Trophoblast cell (in vitro differentiated cells and primary cell): ENCODE data around the gene RTN4R.

Experiments
- DNase-seq, 2 donors: peaks; one replicate each; pipeline ENCODE4 v3.0.0-alpha.2; 2016
- H2AFZ ChIP-seq: 2 replicates; pipeline ENCODE4 v1.6.1; 2013; ENCODE audit warnings: low read length, moderate library complexity, mild to moderate bottlenecking; ENCODE audit not compliant: insufficient read depth, poor library complexity
- H2AK5ac ChIP-seq: 2 replicates; pipeline ENCODE4 v1.6.1; 2013; ENCODE audit warnings: mild to moderate bottlenecking, low read length
- H2BK120ac ChIP-seq: 2 replicates; pipeline ENCODE4 v1.6.1; 2013; ENCODE audit warnings: low read length, mild to moderate bottlenecking, moderate library complexity; ENCODE audit not compliant: insufficient read depth, poor library complexity
- H2BK12ac ChIP-seq: 2 replicates; pipeline ENCODE4 v1.6.1; 2013; ENCODE audit warnings: mild to moderate bottlenecking, low read length, moderate library complexity
- H2BK5ac ChIP-seq: 2 replicates; pipeline ENCODE4 v1.6.1; 2013; ENCODE audit warnings: low read length, low read depth, moderate library complexity, mild to moderate bottlenecking; ENCODE audit not compliant: poor library complexity
- H3K14ac ChIP-seq: 2 replicates; pipeline ENCODE4 v1.6.1; 2013; ENCODE audit warnings: mild to moderate bottlenecking, low read length
- H3K18ac ChIP-seq: 2 replicates; pipeline ENCODE4 v1.6.1; 2013; ENCODE audit warnings: mild to moderate bottlenecking, low read length
- H3K23ac ChIP-seq: 2 replicates; pipeline ENCODE4 v1.6.1; 2013; ENCODE audit warnings: low read length
- H3K27ac ChIP-seq: 2 replicates; pipeline ENCODE4 v1.5.1; 2013; ENCODE audit warnings: low read depth, mild to moderate bottlenecking, inconsistent platforms, low read length, moderate library complexity
- H3K27me3 ChIP-seq: 2 replicates; pipeline ENCODE4 v1.6.1; 2013; ENCODE audit warnings: inconsistent platforms, mild to moderate bottlenecking, low read length, moderate library complexity; ENCODE audit not compliant: insufficient read depth
- H3K36me3 ChIP-seq, 2 experiments: 1 replicate in 1 of 2; 2 replicates in 1 of 2; pipeline ENCODE4 v1.6.1; 2013; ENCODE audit warnings: low read length in 2 of 2, mild to moderate bottlenecking in 2 of 2, moderate library complexity in 1 of 2; ENCODE audit not compliant: insufficient read depth in 2 of 2, control insufficient read depth in 1 of 2
- H3K4ac ChIP-seq: 2 replicates; pipeline ENCODE4 v1.6.1; 2013; ENCODE audit warnings: low read depth, mild to moderate bottlenecking, low read length, moderate library complexity
- H3K4me1 ChIP-seq, 2 experiments: 1 replicate in 1 of 2; 2 replicates in 1 of 2; pipeline ENCODE4 v1.6.1; 2013; ENCODE audit warnings: low read length in 2 of 2, mild to moderate bottlenecking in 2 of 2, moderate library complexity in 1 of 2; ENCODE audit not compliant: insufficient read depth in 2 of 2, control insufficient read depth in 1 of 2
- H3K4me2 ChIP-seq: 2 replicates; pipeline ENCODE4 v1.6.1; 2013; ENCODE audit warnings: inconsistent platforms, mild to moderate bottlenecking, low read length, moderate library complexity
- H3K4me3 ChIP-seq: 2 replicates; pipeline ENCODE4 v1.5.1; 2013; ENCODE audit warnings: mild to moderate bottlenecking, low read depth, low read length, inconsistent platforms
- H3K79me1 ChIP-seq: one replicate; pipeline ENCODE4 v1.6.1; 2013; ENCODE audit warnings: low read length
- H3K79me2 ChIP-seq: 2 replicates; pipeline ENCODE4 v1.6.1; 2013; ENCODE audit warnings: low read length, mild to moderate bottlenecking; ENCODE audit not compliant: control insufficient read depth, insufficient read depth, poor library complexity
- H3K9ac ChIP-seq: 2 replicates; pipeline ENCODE4 v1.6.1; 2013; ENCODE audit warnings: mild to moderate bottlenecking, low read length
- H3K9me3 ChIP-seq: 2 replicates; pipeline ENCODE4 v1.6.1; 2013; ENCODE audit warnings: low read depth, mild to moderate bottlenecking, control low read depth, inconsistent platforms, low read length; ENCODE audit not compliant: insufficient read depth
- H4K12ac ChIP-seq: 2 replicates; pipeline ENCODE4 v1.6.1; 2013; ENCODE audit warnings: low read depth, mild to moderate bottlenecking, low read length, moderate library complexity
- H4K8ac ChIP-seq: 2 replicates; pipeline ENCODE4 v1.6.1; 2013; ENCODE audit warnings: low read depth, mild to moderate bottlenecking, low read length, moderate library complexity
- H4K91ac ChIP-seq: one replicate; pipeline ENCODE4 v1.6.1; 2013; ENCODE audit warnings: low read depth, mild to moderate bottlenecking, low read length, moderate library complexity
- WGBS: extraction: QIAGEN DNeasy Blood & Tissue Kit; methylation state at CpG from one replicate; pipeline ENCODE4 v1.1.7; 2013; ENCODE audit warnings: missing lambda C conversion rate; ENCODE audit not compliant: insufficient read length, insufficient coverage; ENCODE audit errors: extremely low coverage; 5-methylcytosine and 5-hydroxymethylcytosine counted together

RTN4R gene

GRCh38 chr22:20219667-20220628, 48.2 kb downstream of the RTN4R start:
- no peak overlapping the region for H3K9ac ChIP-seq
- no peak overlapping the region for H4K91ac ChIP-seq
- DNase-seq: no peak
- H4K8ac ChIP-seq: no peak overlapping the region
- no peak overlapping the region for H2BK120ac ChIP-seq
- no peak overlapping the region for H3K4me2 ChIP-seq
- no peak overlapping the region for H2BK12ac ChIP-seq
- no peak overlapping the region for H4K12ac ChIP-seq
- no peak overlapping the region for H3K27ac ChIP-seq
- no peak overlapping the region for H2AK5ac ChIP-seq
- no peak overlapping the region for H2BK5ac ChIP-seq
- H3K4me1 ChIP-seq: no peaks in the 10 kb centered on the region
- no peak overlapping the region for H2AFZ ChIP-seq
- no peak overlapping the region for H3K4me3 ChIP-seq
- no peaks in the 10 kb centered on the region for H3K36me3 ChIP-seq
- WGBS: no CpG with 5 or more reads among the region's 10 CpGs
- H3K79me1 ChIP-seq: no peaks in the 10 kb centered on the region
- H3K4ac ChIP-seq: no peak overlapping the region
- peaks cover 15% of the 10 kb centered on the region for H3K9me3 ChIP-seq
- no peak overlapping the region for H3K23ac ChIP-seq
- H3K27me3 ChIP-seq: no peaks in the 10 kb centered on the region
- H3K14ac ChIP-seq: no peak overlapping the region
- H3K18ac ChIP-seq: no peak overlapping the region
- no peaks in the 10 kb centered on the region for H3K79me2 ChIP-seq

- no peak overlapping the region for H3K4me2 ChIP-seq
- no peaks in the 10 kb centered on the region for H3K4me1 ChIP-seq
- no peak overlapping the region for H2AK5ac ChIP-seq
- no peak for DNase-seq
- no peak overlapping the region for H3K23ac ChIP-seq
- no peak overlapping the region for H4K91ac ChIP-seq
- H3K18ac ChIP-seq: no peak overlapping the region
- no peak overlapping the region for H2AFZ ChIP-seq
- H3K4ac ChIP-seq: no peak overlapping the region
- no peak overlapping the region for H2BK120ac ChIP-seq
- no peaks in the 10 kb centered on the region for H3K79me1 ChIP-seq
- H3K27me3 ChIP-seq: no peaks in the 10 kb centered on the region
- H4K8ac ChIP-seq: no peak overlapping the region
- no peak overlapping the region for H4K12ac ChIP-seq
- H3K79me2 ChIP-seq: no peaks in the 10 kb centered on the region
- no peak overlapping the region for H3K4me3 ChIP-seq
- H3K27ac ChIP-seq: no peak overlapping the region
- no peaks in the 10 kb centered on the region for H3K36me3 ChIP-seq
- H3K9ac ChIP-seq: no peak overlapping the region
- no CpG with 5 or more reads among the region's 7 CpGs for WGBS
- H2BK12ac ChIP-seq: no peak overlapping the region
- no peak overlapping the region for H2BK5ac ChIP-seq
- H3K14ac ChIP-seq: no peak overlapping the region
- H3K9me3 ChIP-seq: peaks cover 10% of the 10 kb centered on the region
These were observed 49.1 kb downstream of the RTN4R start for GRCh38 chr22:20218987-20219386.

- DNase-seq: no peak
- Histone ChIP-seq H3K14ac (no peak overlapping the region), H4K8ac (no peak overlapping the region), H3K4me1 (no peaks in the 10 kb centered on the region), H2AK5ac (no peak overlapping the region), H3K27ac (no peak overlapping the region), H4K12ac (no peak overlapping the region), H3K9me3 (peaks cover 10% of the 10 kb centered on the region), H3K4ac (no peak overlapping the region), H3K27me3 (no peaks in the 10 kb centered on the region), H2BK12ac (no peak overlapping the region), H3K4me3 (no peak overlapping the region), H4K91ac (no peak overlapping the region), H3K36me3 (no peaks in the 10 kb centered on the region), H3K4me2 (no peak overlapping the region), H3K79me1 (no peaks in the 10 kb centered on the region), H2AFZ (no peak overlapping the region), H3K18ac (no peak overlapping the region), H2BK5ac (no peak overlapping the region), H3K23ac (no peak overlapping the region), H3K9ac (no peak overlapping the region), H2BK120ac (no peak overlapping the region), H3K79me2 (no peaks in the 10 kb centered on the region)
- no CpG with 5 or more reads among the region's 14 CpGs for WGBS
These were observed 49.7 kb downstream of the RTN4R start for GRCh38 chr22:20218326-20218872.

GRCh38 chr22:20217563-20217962, 50.6 kb downstream of the RTN4R start:
- H2BK12ac ChIP-seq: no peak overlapping the region
- no peak overlapping the region for H3K9ac ChIP-seq
- no peak overlapping the region for H3K4me3 ChIP-seq
- H3K4ac ChIP-seq: no peak overlapping the region
- H2AFZ ChIP-seq: no peak overlapping the region
- no peak overlapping the region for H2AK5ac ChIP-seq
- H4K12ac ChIP-seq: no peak overlapping the region
- no peak overlapping the region for H3K14ac ChIP-seq
- no peak overlapping the region for H3K4me2 ChIP-seq
- no peak overlapping the region for H3K27ac ChIP-seq
- H3K27me3 ChIP-seq: no peaks in the 10 kb centered on the region
- H3K79me2 ChIP-seq: no peaks in the 10 kb centered on the region
- peaks cover 0 to under 1% of the 10 kb centered on the region in 2 experiments for H3K4me1 ChIP-seq
- H3K18ac ChIP-seq: no peak overlapping the region
- WGBS: no CpG with 5 or more reads among the region's 4 CpGs
- no peak overlapping the region for H4K8ac ChIP-seq
- H3K79me1 ChIP-seq: no peaks in the 10 kb centered on the region
- H3K23ac ChIP-seq: no peak overlapping the region
- no peaks in the 10 kb centered on the region for H3K36me3 ChIP-seq
- H4K91ac ChIP-seq: no peak overlapping the region
- no peak for DNase-seq
- H2BK120ac ChIP-seq: no peak overlapping the region
- peaks cover 11% of the 10 kb centered on the region for H3K9me3 ChIP-seq
- no peak overlapping the region for H2BK5ac ChIP-seq
